IPS-18c (cell line): ENCODE data around the gene SPATA25.

Experiments
- H3K4me3 ChIP-seq: 2 replicates; pipeline ENCODE4 v1.7.0; 2013; ENCODE audit warnings: low read depth, mild to moderate bottlenecking, low read length, moderate library complexity; ENCODE audit not compliant: insufficient read depth
- H3K9me3 ChIP-seq: one replicate; pipeline ENCODE4 v1.6.1; 2013; ENCODE audit warnings: mild to moderate bottlenecking, low read length, moderate library complexity; ENCODE audit not compliant: control insufficient read depth, insufficient read depth

The SPATA25 gene

GRCh38 chr20:45857114-45857881 lies 30.1 kb downstream of the SPATA25 start, which contains the start of the genes ACOT8 and ZSWIM3:
Gene ACOT8, minus strand, starts transcription at chr20:45857392. Its CDS starts 77 bp downstream, at chr20:45857315.
Gene ZSWIM3, plus strand, starts transcription at chr20:45857614. Its CDS starts 212 bp downstream, at chr20:45857826.
- Histone ChIP-seq H3K4me3 (peak within 1 kb of the TSS; percentile 77), H3K9me3 (no peaks in the 10 kb centered on the region)

GRCh38 chr20:45853484-45853883 lies 33.9 kb downstream of the SPATA25 start:
- Histone ChIP-seq H3K4me3 (no peak overlapping the region), H3K9me3 (no peaks in the 10 kb centered on the region)

- no peak overlapping the region for H3K4me3 ChIP-seq
- H3K9me3 ChIP-seq: no peaks in the 10 kb centered on the region
Measured at GRCh38 chr20:45852326-45852725, 35.1 kb downstream of the SPATA25 start.

- no peak overlapping the region for H3K4me3 ChIP-seq
- no peaks in the 10 kb centered on the region for H3K9me3 ChIP-seq
Measured at GRCh38 chr20:45851501-45851900, 35.9 kb downstream of the SPATA25 start.

- Histone ChIP-seq H3K4me3 (no peak overlapping the region), H3K9me3 (no peaks in the 10 kb centered on the region)
Measured at GRCh38 chr20:45850926-45851325, 36.5 kb downstream of the SPATA25 start.

GRCh38 chr20:45850238-45850637 lies 37.2 kb downstream of the SPATA25 start:
- Histone ChIP-seq H3K9me3 (no peaks in the 10 kb centered on the region), H3K4me3 (no peak overlapping the region)

GRCh38 chr20:45848969-45849582 lies 38.3 kb downstream of the SPATA25 start:
- no peak overlapping the region for H3K4me3 ChIP-seq
- H3K9me3 ChIP-seq: no peaks in the 10 kb centered on the region

GRCh38 chr20:45848421-45848820 lies 39.0 kb downstream of the SPATA25 start:
- H3K9me3 ChIP-seq: no peaks in the 10 kb centered on the region
- H3K4me3 ChIP-seq: no peak overlapping the region

GRCh38 chr20:45845452-45845851 lies 42.0 kb downstream of the SPATA25 start:
- no peaks in the 10 kb centered on the region for H3K9me3 ChIP-seq

GRCh38 chr20:45843506-45843905 lies 43.9 kb downstream of the SPATA25 start:
- H3K9me3 ChIP-seq: no peaks in the 10 kb centered on the region
- no peak overlapping the region for H3K4me3 ChIP-seq

More at GRCh38 chr20:45845452-45845851, 42.0 kb downstream of the SPATA25 start:
- no peak overlapping the region for H3K4me3 ChIP-seq

- H3K4me3 ChIP-seq: no peak overlapping the region
- no peaks in the 10 kb centered on the region for H3K9me3 ChIP-seq
Measured at GRCh38 chr20:45842169-45842812, 45.1 kb downstream of the SPATA25 start.

- Histone ChIP-seq H3K9me3 (no peaks in the 10 kb centered on the region), H3K4me3 (no peak overlapping the region)
Measured at GRCh38 chr20:45841407-45842129, 45.9 kb downstream of the SPATA25 start.

GRCh38 chr20:45840700-45841198 lies 46.7 kb downstream of the SPATA25 start:
- Histone ChIP-seq H3K9me3 (no peaks in the 10 kb centered on the region), H3K4me3 (no peak overlapping the region)

- H3K9me3 ChIP-seq: no peaks in the 10 kb centered on the region
- H3K4me3 ChIP-seq: no peak overlapping the region
Measured at GRCh38 chr20:45836841-45837240, 50.6 kb downstream of the SPATA25 start.
